Measurements from ENCODE around the gene SIGLEC1.

SIGLEC1 gene

DNA sequence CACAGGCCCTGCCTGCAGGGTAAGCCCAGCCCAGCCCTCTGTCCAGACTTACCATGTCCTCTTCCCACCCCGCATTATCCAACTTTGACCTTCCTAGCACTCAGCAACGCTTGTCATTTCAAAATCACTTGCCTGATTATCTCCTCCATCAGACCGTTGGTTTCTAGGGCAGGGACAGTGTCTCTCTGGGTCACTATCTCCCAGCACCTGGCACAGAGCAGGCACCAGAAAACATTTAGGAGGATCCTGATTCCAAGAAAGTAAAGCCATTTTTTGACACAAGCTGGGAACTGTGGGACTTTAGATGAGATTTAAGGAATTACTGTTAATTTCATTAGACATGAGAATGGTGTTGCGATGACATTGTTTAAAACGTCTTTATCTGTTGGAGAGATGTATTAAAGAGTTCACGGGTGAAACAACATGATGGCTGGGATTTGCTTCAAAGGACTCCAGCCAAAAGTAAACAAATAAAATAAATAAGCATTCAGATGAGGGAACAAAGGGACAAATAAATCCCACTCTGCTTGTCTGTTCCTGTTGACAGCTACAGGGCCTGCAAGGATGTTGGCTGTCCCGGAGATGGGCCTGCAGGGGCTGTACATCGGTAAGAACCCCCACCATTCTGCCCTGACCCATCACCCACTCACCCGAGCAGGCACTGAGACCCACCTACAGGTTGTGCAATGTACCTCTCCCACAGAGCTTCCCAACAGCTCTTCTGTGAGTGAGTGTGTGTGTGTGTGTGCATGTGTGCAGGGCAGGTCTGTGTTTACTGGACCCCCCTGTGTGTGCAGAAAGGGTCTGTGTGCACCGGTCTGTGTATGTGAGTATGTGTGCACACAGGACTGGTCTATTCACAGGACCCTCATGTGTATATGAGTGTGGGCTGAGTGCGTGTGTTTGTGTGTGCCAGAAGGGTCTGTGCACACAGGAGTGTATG lies 26.0 kb upstream of the SIGLEC1 start:
- TF ChIP-seq, protein P1, sequence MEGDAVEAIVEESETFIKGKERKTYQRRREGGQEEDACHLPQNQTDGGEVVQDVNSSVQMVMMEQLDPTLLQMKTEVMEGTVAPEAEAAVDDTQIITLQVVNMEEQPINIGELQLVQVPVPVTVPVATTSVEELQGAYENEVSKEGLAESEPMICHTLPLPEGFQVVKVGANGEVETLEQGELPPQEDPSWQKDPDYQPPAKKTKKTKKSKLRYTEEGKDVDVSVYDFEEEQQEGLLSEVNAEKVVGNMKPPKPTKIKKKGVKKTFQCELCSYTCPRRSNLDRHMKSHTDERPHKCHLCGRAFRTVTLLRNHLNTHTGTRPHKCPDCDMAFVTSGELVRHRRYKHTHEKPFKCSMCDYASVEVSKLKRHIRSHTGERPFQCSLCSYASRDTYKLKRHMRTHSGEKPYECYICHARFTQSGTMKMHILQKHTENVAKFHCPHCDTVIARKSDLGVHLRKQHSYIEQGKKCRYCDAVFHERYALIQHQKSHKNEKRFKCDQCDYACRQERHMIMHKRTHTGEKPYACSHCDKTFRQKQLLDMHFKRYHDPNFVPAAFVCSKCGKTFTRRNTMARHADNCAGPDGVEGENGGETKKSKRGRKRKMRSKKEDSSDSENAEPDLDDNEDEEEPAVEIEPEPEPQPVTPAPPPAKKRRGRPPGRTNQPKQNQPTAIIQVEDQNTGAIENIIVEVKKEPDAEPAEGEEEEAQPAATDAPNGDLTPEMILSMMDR (IDR thresholded peaks at IDR 0.05; ENCODE audit: low read depth, low read length), result no peak
- H3K4me3 ChIP-seq (ENCODE audit: low read depth, low read length), result no peak overlapping the region

GRCh38 chr20:3735768-3736167 lies 23.4 kb upstream of the SIGLEC1 start:
- TF ChIP-seq, protein P1 (IDR thresholded peaks at IDR 0.05; ENCODE audit: low read depth, low read length), result no peak
- H3K4me3 ChIP-seq (ENCODE audit: low read depth, low read length), result no peak overlapping the region

DNA sequence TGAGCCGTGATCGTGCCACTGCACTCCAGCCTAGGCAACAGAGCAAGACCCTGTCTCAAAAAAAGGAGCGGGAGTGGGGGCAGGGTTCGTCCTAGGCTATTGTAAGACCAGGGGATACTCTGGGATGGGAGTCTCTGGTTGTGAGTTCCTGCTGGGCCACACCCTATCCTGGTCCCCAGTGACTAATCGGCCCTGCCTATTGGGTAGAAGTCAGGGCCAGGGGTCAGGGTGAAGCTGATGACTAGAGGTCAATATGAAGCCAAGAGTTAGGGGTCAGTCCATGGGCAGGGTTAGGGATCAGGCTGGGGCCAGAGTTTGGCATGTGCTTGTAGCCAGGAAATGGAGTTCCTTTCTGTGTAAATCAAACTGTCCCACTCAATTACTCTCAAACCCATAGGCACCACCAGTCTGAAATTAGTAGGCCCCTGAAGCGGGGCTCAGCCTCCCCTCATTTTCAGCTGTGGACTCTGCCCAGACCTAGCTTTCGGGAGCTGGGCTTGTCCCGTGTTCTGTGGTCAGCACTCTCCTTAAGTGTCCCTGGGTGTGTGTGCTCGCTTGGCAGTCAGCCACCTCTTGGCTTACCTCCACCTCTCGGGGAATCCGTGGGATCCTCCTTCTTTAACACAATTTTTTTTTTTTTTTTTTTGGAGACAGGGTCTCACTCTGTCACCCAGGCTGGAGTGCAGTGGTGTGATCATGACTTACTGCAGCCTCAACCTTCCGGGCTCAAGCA lies 21.9 kb upstream of the SIGLEC1 start:
- no peak overlapping the region for H3K4me3 ChIP-seq (ENCODE audit: low read depth, low read length)

GRCh38 chr20:3733119-3733995 lies 21.0 kb upstream of the SIGLEC1 start:
- TF ChIP-seq, protein P1 (IDR thresholded peaks at IDR 0.05; ENCODE audit: low read depth, low read length), result no peak
- H3K4me3 ChIP-seq (ENCODE audit: low read depth, low read length), result no peak overlapping the region

More for the DNA sequence above, 21.9 kb upstream of the SIGLEC1 start:
- TF ChIP-seq, protein P1 (IDR thresholded peaks at IDR 0.05; ENCODE audit: low read depth, low read length), result no peak

GRCh38 chr20:3732327-3733118 lies 20.1 kb upstream of the SIGLEC1 start, which contains the start of gene HSPA12B:
HSPA12B (plus strand) TSS chr20:3732685; CDS start chr20:3738675, 5,990 bp downstream.
- no peak within 1 kb of the TSS for H3K4me3 ChIP-seq (ENCODE audit: low read depth, low read length)
- TF ChIP-seq, protein P1 (IDR thresholded peaks at IDR 0.05; ENCODE audit: low read depth, low read length), result no peak

DNA sequence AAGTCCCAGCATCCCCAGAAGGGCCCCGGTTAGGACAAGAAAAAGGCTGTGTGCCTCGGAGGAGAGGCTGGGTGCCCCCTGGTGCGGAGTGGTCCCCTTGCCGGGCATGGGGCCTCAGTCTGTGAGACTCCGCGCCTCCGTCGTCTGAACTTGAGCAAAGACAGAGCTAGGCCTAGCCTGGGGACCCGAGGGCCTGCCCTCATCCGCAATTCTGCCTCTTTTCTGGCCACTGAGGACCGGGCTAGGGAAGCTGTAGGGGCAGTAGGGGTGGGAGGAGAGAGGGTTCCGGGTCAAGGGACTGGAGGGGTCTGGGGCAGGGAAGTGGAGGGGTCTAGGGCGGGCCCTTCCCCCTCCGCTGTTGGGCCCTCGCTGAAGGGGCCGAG lies 19.5 kb upstream of the SIGLEC1 start:
- TF ChIP-seq, protein P1 (IDR thresholded peaks at IDR 0.05; ENCODE audit: low read depth, low read length), result no peak
- H3K4me3 ChIP-seq (ENCODE audit: low read depth, low read length), result no peak overlapping the region
